Lung (tissue), 12 donors: ENCODE data around the gene EXOC4. TPM values are rescaled to one million over a fixed set of nuclear protein-coding genes. Genes with fewer than 3 reads are reported as not detected.
A peak's percentile ranks its signal among the peaks of the same experiment; 100 is the strongest.

Experiments
- ATAC-seq: fragments of 200-7000 bp; cut with Tn5 transposase; one replicate; pipeline ENCODE4 v1.9.1; 2020; ENCODE audit warnings: moderate number of reproducible peaks; ENCODE audit not compliant: insufficient read depth, low FRiP score
- DNase-seq, 3 donors: peaks; one replicate each; pipeline ENCODE4 v3.0.0-alpha.2; 2013 to 2017
- H3K27ac ChIP-seq, 2 donors: one replicate each; pipeline ENCODE4 v1.5.1; 2013; ENCODE audit warnings: mild to moderate bottlenecking in 2 of 2, moderate library complexity in 2 of 2, control low read depth in 1 of 2, inconsistent platforms in 1 of 2, low read depth in 1 of 2, low read length in 1 of 2
- H3K27me3 ChIP-seq, 3 donors: one replicate each; pipeline ENCODE4 v1.5.1; 2013; ENCODE audit warnings: low read length in 2 of 3; ENCODE audit not compliant: control insufficient read depth in 3 of 3, insufficient read depth in 3 of 3
- H3K36me3 ChIP-seq, 4 donors: one replicate each; pipeline ENCODE4 v1.5.1; 2013; ENCODE audit warnings: low read length in 4 of 4, mild to moderate bottlenecking in 1 of 4, moderate library complexity in 1 of 4; ENCODE audit not compliant: control insufficient read depth in 4 of 4, insufficient read depth in 4 of 4
- H3K4me1 ChIP-seq, 5 donors: one replicate each; pipeline ENCODE4 v1.5.1; 2013; ENCODE audit warnings: low read length in 5 of 5, mild to moderate bottlenecking in 2 of 5, moderate library complexity in 1 of 5; ENCODE audit not compliant: control insufficient read depth in 5 of 5, insufficient read depth in 5 of 5
- H3K4me3 ChIP-seq: one replicate; pipeline ENCODE4 v1.5.1; 2013; ENCODE audit warnings: mild to moderate bottlenecking, control low read depth, moderate library complexity
- H3K9ac ChIP-seq, 2 donors: one replicate each; pipeline ENCODE4 v1.5.1; 2013; ENCODE audit warnings: low read length in 2 of 2, control low read depth in 1 of 2; ENCODE audit not compliant: insufficient read depth in 1 of 2
- H3K9me3 ChIP-seq, 4 donors: one replicate each; pipeline ENCODE4 v1.5.1; 2013; ENCODE audit warnings: low read length in 3 of 4, mild to moderate bottlenecking in 1 of 4, moderate library complexity in 1 of 4; ENCODE audit not compliant: control insufficient read depth in 4 of 4, insufficient read depth in 3 of 4
- WGBS, 2 donors: extraction: QIAGEN DNeasy Blood & Tissue Kit; methylation state at CpG; one replicate each; pipeline ENCODE4 v1.1.7; 2013; 5-methylcytosine and 5-hydroxymethylcytosine counted together
- polyA plus RNA-seq, 2 donors: library from polyadenylated mRNA; stranded (reverse); fragments of 200-250 nt; gene quantifications; one replicate each; pipeline ENCODE4 v1.2.1, GENCODE V29; 2013
- total RNA-seq, 2 donors: library from RNA; depleted of rRNA in 1 of 2; stranded (reverse); fragments of >200 nt in 1 of 2; gene quantifications; one replicate each; pipeline ENCODE4 v1.2.1, GENCODE V29; 2014 to 2021
- TF ChIP-seq, protein P1 (sequence below): IDR thresholded peaks from 2 replicates; pipeline ENCODE4 v1.5.1; 2012; ENCODE audit warnings: mild to moderate bottlenecking; ENCODE audit errors: control extremely low read depth, extremely low read depth
- donor health status: control.
- donor health status: control.
- donor health status: Bipolar disorder and iron deficiency.
- donor health status: healthy.
- donor health status: DM: yes; HTN: yes; CAD: no.

The EXOC4 gene
- total and polyA plus RNA-seq, 4 donors = 10.3 to 232 (median 47.4) TPM

DNA sequence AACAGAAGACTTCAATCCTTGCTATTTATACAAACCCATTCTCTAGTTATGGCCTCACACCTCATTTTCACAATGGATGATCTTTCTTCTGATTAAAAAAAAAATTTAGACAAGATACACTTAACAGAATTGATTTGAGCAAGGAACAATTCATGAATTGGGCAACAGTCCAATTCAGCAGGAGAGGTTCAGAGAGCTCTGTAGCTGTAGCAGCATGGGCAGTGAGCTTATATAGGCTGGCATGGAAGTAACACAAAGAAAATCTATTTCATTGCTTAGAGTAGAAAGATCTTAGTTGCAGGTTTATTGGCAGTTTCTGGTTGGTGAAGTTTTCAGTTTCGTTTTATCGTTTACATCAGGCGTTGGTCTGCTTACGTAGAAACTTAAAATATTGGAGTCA lies 851.3 kb downstream of the EXOC4 start:
- no peaks in the 10 kb centered on the region for H3K27me3 ChIP-seq
- no peak for ATAC-seq
- H3K4me1 ChIP-seq = no peaks in the 10 kb centered on the region
- DNase-seq = no peak
- H3K9me3 ChIP-seq = no peaks in the 10 kb centered on the region
- no peaks in the 10 kb centered on the region for H3K36me3 ChIP-seq
- H3K27ac ChIP-seq = no peak overlapping the region
- TF ChIP-seq, protein P1, sequence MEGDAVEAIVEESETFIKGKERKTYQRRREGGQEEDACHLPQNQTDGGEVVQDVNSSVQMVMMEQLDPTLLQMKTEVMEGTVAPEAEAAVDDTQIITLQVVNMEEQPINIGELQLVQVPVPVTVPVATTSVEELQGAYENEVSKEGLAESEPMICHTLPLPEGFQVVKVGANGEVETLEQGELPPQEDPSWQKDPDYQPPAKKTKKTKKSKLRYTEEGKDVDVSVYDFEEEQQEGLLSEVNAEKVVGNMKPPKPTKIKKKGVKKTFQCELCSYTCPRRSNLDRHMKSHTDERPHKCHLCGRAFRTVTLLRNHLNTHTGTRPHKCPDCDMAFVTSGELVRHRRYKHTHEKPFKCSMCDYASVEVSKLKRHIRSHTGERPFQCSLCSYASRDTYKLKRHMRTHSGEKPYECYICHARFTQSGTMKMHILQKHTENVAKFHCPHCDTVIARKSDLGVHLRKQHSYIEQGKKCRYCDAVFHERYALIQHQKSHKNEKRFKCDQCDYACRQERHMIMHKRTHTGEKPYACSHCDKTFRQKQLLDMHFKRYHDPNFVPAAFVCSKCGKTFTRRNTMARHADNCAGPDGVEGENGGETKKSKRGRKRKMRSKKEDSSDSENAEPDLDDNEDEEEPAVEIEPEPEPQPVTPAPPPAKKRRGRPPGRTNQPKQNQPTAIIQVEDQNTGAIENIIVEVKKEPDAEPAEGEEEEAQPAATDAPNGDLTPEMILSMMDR = no peak
- no peak overlapping the region for H3K4me3 ChIP-seq
- WGBS, 2 donors = 97% methylated on average over 4 of the region's 4 CpGs; no CpG with 5 or more reads in 1 of the 2 donors
- no peak overlapping the region for H3K9ac ChIP-seq

DNA sequence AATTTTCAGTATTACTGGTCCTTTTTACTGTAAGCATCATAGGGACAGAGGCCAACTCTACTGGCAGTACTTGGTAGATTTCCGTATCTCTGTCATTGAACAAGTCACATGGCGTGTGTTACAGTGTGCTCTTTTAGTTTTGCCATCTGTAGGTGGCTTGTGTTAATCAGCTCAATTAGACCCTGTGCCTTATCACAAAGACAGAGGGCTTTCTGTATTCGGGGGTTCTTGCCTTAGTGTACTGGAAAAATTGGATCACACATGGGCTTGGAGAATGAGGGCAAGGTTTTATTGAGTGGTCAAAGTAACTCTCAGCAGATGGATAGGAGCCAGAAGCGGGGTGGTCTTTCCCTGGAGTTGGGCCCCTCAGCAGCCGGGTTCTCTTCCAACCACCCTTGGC lies 853.0 kb downstream of the EXOC4 start:
- no peaks in the 10 kb centered on the region for H3K36me3 ChIP-seq
- DNase-seq (peak in 2 of 3 donors; percentile 13 to 19), ATAC-seq (no peak)
- H3K9me3 ChIP-seq = no peaks in the 10 kb centered on the region
- no peak overlapping the region for H3K27ac ChIP-seq
- TF ChIP-seq, protein P1 = no peak
- no peak overlapping the region for H3K9ac ChIP-seq
- no peaks in the 10 kb centered on the region for H3K4me1 ChIP-seq
- 93% methylated on average over 5 of the region's 5 CpGs; no CpG with 5 or more reads in 1 of the 2 donors for WGBS, 2 donors
- no peak overlapping the region for H3K4me3 ChIP-seq
- no peaks in the 10 kb centered on the region for H3K27me3 ChIP-seq

DNA sequence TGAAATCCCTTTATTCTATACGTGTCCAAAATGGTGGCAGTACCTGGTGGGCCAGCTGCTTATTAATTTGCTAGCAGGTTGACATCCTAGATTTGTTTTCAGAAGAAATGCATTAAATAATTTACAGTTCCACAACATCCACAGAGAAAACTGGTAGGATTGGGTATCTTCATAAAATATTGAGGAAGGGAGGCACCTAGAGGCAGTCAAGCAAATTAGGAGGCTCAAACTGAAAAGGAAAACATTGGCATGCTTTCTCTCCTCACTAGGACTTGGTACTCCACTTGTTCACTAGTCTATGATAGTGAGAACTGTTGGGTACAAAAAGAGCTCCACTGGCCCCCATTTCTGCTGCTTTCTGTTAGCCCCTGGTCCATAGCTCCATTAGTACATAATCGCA lies 855.9 kb downstream of the EXOC4 start:
- ATAC-seq (no peak), DNase-seq (peak in 1 of 3 donors; percentile 13)
- Histone ChIP-seq H3K36me3 (no peaks in the 10 kb centered on the region), H3K4me1 (no peaks in the 10 kb centered on the region), H3K9me3 (no peaks in the 10 kb centered on the region), H3K27ac (no peak overlapping the region), H3K27me3 (no peaks in the 10 kb centered on the region), H3K4me3 (no peak overlapping the region), H3K9ac (no peak overlapping the region)
- TF ChIP-seq, protein P1 = no peak
- 93% methylated on average over 2 of the region's 2 CpGs; no CpG with 5 or more reads in 1 of the 2 donors for WGBS, 2 donors

DNA sequence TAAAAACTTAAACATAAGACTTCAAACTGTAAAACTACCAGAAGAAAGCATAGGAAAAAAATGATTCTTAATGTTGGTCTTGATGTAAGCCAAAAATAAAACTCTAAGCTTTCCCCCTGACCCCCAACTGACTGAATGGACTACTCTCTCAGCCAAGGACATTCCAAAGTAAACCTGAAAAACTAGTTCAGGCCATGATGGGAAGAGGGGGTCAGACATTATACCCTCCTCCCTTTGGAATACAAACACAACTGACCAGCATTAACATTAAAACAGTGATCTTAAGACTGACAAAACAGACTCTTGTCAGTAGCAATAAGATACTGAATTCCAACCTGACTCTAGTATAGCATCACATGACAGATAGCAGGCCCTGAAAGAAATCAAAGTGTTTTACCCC lies 860.8 kb downstream of the EXOC4 start:
- H3K27me3 ChIP-seq = no peaks in the 10 kb centered on the region
- H3K9me3 ChIP-seq = no peaks in the 10 kb centered on the region
- H3K4me1 ChIP-seq = no peaks in the 10 kb centered on the region
- H3K9ac ChIP-seq = no peak overlapping the region
- TF ChIP-seq, protein P1 = no peak
- ATAC-seq (no peak), DNase-seq (no peak)
- no peaks in the 10 kb centered on the region for H3K36me3 ChIP-seq
- H3K4me3 ChIP-seq = no peak overlapping the region
- no peak overlapping the region for H3K27ac ChIP-seq
